Fibroblast of the aortic adventitia (primary cell): ENCODE measurements around the gene EI24. TPM values are rescaled to one million over a fixed set of nuclear protein-coding genes. Genes with fewer than 3 reads are reported as not detected.

Experiments
- DNase-seq: peaks from one replicate; pipeline ENCODE4 v3.0.0-alpha.2; 2010; ENCODE audit warnings: low read depth
- H3K4me3 ChIP-seq: 2 replicates; pipeline ENCODE4 v1.5.1; 2011; ENCODE audit warnings: low read depth, mild to moderate bottlenecking, control low read depth, low read length, moderate library complexity
- small RNA-seq: library from RNA; depleted of rRNA; stranded (forward); fragments of <200 nt; gene quantifications from one replicate; pipeline ENCODE3, GENCODE V24; 2012
- total RNA-seq: library from RNA; depleted of rRNA; stranded (reverse); fragments of >200 nt; gene quantifications from 2 replicates; pipeline ENCODE4 v1.2.3, GENCODE V29; 2012; ENCODE audit warnings: low replicate concordance
- TF ChIP-seq, protein P1 (sequence below): IDR thresholded peaks from 2 replicates; pipeline ENCODE4 v1.5.1; 2011; ENCODE audit warnings: mild to moderate bottlenecking, low read length, control low read depth, inconsistent platforms; ENCODE audit not compliant: insufficient read depth

The EI24 gene
- total RNA-seq, 1 donor = 94.5 TPM

DNA sequence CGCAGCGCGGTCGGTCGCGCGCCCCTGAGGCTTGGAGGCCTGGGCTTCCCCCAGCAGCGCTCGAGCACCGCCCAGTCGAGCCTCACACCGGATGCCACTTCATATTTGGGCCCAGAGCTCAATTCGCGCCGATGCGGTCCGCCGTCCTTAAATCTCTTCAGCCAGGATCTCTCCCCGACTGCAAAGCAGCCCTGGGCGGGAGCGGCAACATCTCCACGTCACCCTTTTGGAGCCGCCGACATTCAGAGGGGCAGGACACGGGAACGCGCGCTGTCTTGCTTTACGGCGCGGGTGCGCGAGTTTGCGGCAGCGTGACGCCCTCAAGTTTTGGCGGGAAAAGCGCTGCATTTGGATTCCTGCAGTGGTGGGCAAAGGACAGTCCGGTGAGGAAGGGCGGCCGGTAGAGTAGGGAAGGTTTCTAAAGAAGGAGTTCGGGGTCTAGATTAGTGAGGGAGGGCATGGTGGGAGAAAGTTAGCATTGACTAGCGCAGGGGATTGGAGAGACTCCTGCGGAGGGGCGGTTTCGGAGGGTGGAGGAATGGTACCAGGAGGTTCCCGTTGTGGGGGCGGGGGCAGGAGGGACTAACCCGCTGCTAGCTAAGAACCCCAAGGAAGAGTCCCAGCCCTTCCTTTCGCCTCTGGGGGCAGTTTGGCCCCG lies 56.5 kb downstream of the EI24 start:
- TF ChIP-seq, protein P1, sequence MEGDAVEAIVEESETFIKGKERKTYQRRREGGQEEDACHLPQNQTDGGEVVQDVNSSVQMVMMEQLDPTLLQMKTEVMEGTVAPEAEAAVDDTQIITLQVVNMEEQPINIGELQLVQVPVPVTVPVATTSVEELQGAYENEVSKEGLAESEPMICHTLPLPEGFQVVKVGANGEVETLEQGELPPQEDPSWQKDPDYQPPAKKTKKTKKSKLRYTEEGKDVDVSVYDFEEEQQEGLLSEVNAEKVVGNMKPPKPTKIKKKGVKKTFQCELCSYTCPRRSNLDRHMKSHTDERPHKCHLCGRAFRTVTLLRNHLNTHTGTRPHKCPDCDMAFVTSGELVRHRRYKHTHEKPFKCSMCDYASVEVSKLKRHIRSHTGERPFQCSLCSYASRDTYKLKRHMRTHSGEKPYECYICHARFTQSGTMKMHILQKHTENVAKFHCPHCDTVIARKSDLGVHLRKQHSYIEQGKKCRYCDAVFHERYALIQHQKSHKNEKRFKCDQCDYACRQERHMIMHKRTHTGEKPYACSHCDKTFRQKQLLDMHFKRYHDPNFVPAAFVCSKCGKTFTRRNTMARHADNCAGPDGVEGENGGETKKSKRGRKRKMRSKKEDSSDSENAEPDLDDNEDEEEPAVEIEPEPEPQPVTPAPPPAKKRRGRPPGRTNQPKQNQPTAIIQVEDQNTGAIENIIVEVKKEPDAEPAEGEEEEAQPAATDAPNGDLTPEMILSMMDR = no peak
- peak; percentile 85 for DNase-seq
- peak overlapping the region; percentile 88 for H3K4me3 ChIP-seq

GRCh38 chr11:125626288-125626950 lies 57.1 kb downstream of the EI24 start:
- DNase-seq = peak; percentile 77
- TF ChIP-seq, protein P1 = peak; percentile 52
- peak overlapping the region; percentile 88 for H3K4me3 ChIP-seq

GRCh38 chr11:125627236-125627910 lies 58.1 kb downstream of the EI24 start:
- H3K4me3 ChIP-seq = peak overlapping the region; percentile 88
- DNase-seq = peak; percentile 25
- TF ChIP-seq, protein P1 = no peak

Small RNA genes within 50 kb of the gene (small RNA-seq; reads per million reads assigned to genes)
- not detected for gene RNU6-1156P

Other genes starting within 250 kb of the EI24 start
- 77.0 and 91.8 TPM in 2 replicates for gene FEZ1, start 73.2 kb upstream of the EI24 start, total RNA-seq
- gene STT3A, start 23.4 kb downstream of the EI24 start, total RNA-seq = 285 and 375 TPM in 2 replicates
- 8.7 and 49.5 TPM in 2 replicates for gene CHEK1, start 55.7 kb downstream of the EI24 start, total RNA-seq
- not detected in 2 replicates for gene ACRV1, start 111.4 kb downstream of the EI24 start, total RNA-seq
- gene PATE1, start 176.8 kb downstream of the EI24 start, total RNA-seq = not detected in 2 replicates
- gene PATE2, start 209.4 kb downstream of the EI24 start, total RNA-seq = 0.18 and 3.2 TPM in 2 replicates
- gene PATE3, start 218.7 kb downstream of the EI24 start, total RNA-seq = not detected in 2 replicates